ENCODE results near the gene NUP43. TPM values are rescaled to one million over a fixed set of nuclear protein-coding genes. Genes with fewer than 3 reads are reported as not detected.
A peak's percentile ranks its signal among the peaks of the same experiment; 100 is the strongest.

Gene NUP43
- total RNA-seq: 10 to 100 TPM; 11.1 to 29.3 (median 19.1) TPM

GRCh38 chr6:149746147-149746946 is at the start of gene NUP43:
NUP43 (minus strand) TSS chr6:149746529; CDS start chr6:149746495, 34 bp downstream.
- peaks cover 18 to 36% (median 27%) of the 10 kb centered on the region in 4 donors for H3K4me1 ChIP-seq
- H3K27ac ChIP-seq: peak within 1 kb of the TSS; percentile 64 to 85 (median 82)
- 6 to 7% methylated on average over 28 to 41 of the region's 41 CpGs for WGBS, 2 donors
- TF ChIP-seq POLR2A (IDR thresholded peaks at IDR 0.05): peak in 1 of 4 donors; percentile 51
- peak in 1 of 4 donors; percentile 10 for TF ChIP-seq EP300 (IDR thresholded peaks at IDR 0.05)
- peak; percentile 67 to 89 (median 83) for TF ChIP-seq CTCF (IDR thresholded peaks at IDR 0.05)
- peak; percentile 74 to 94 for TF ChIP-seq POLR2AphosphoS5 (IDR thresholded peaks at IDR 0.05)
- peak within 1 kb of the TSS; percentile 43 to 76 (median 70) for H3K4me3 ChIP-seq
- DNase-seq (peak; percentile 40 to 91), ATAC-seq (ENCODE audit: low FRiP score in 2 of 2) (peak; percentile 87 to 94)
- no peaks in the 10 kb centered on the region for H3K27me3 ChIP-seq
- peaks cover 7 to 26% (median 12%) of the 10 kb centered on the region in 4 donors for H3K36me3 ChIP-seq
- no peaks in the 10 kb centered on the region for H3K9me3 ChIP-seq

- Histone ChIP-seq H3K4me3 (no peak overlapping the region), H3K9me3 (no peaks in the 10 kb centered on the region), H3K27ac (no peak overlapping the region), H3K4me1 (peaks cover 0 to 12% (median 5%) of the 10 kb centered on the region in 4 donors), H3K36me3 (peaks cover 0 to 22% (median 1%) of the 10 kb centered on the region in 4 donors), H3K27me3 (no peaks in the 10 kb centered on the region)
- ATAC-seq (ENCODE audit: low FRiP score in 2 of 2): no peak
- no peak for DNase-seq
- TF ChIP-seq POLR2AphosphoS5 (IDR thresholded peaks at IDR 0.05) (no peak), POLR2A (IDR thresholded peaks at IDR 0.05) (no peak), EP300 (IDR thresholded peaks at IDR 0.05) (no peak), CTCF (IDR thresholded peaks at IDR 0.05) (no peak)
- WGBS, 2 donors: 96% methylated on average over 3 of the region's 3 CpGs
Observed at GRCh38 chr6:149783551-149783950, 37.2 kb upstream of the NUP43 start.

- ATAC-seq (ENCODE audit: low FRiP score in 2 of 2) (no peak), DNase-seq (peak in 1 of 2 donors; percentile 26)
- H3K9me3 ChIP-seq: no peaks in the 10 kb centered on the region
- no peak overlapping the region for H3K4me3 ChIP-seq
- peaks cover 0 to 12% (median 5%) of the 10 kb centered on the region in 4 donors for H3K4me1 ChIP-seq
- TF ChIP-seq POLR2AphosphoS5 (IDR thresholded peaks at IDR 0.05): no peak
- peak in 1 of 4 donors; percentile 42 for TF ChIP-seq EP300 (IDR thresholded peaks at IDR 0.05)
- H3K27ac ChIP-seq: no peak overlapping the region
- H3K27me3 ChIP-seq: no peaks in the 10 kb centered on the region
- H3K36me3 ChIP-seq: peaks cover 0 to 24% (median 1%) of the 10 kb centered on the region in 4 donors
- 81 to 83% methylated on average over 2 of the region's 2 CpGs for WGBS, 2 donors
Observed at GRCh38 chr6:149782337-149782736, 36.0 kb upstream of the NUP43 start.

- Histone ChIP-seq H3K9me3 (no peaks in the 10 kb centered on the region), H3K4me1 (peaks cover 0 to 12% (median 5%) of the 10 kb centered on the region in 4 donors), H3K27me3 (no peaks in the 10 kb centered on the region), H3K4me3 (no peak overlapping the region), H3K27ac (no peak overlapping the region), H3K36me3 (peaks cover 0 to 26% (median 1%) of the 10 kb centered on the region in 4 donors)
- DNase-seq: no peak
- TF ChIP-seq CTCF (IDR thresholded peaks at IDR 0.05): no peak
- TF ChIP-seq POLR2AphosphoS5 (IDR thresholded peaks at IDR 0.05): no peak
- TF ChIP-seq POLR2A (IDR thresholded peaks at IDR 0.05): no peak
- no peak for TF ChIP-seq EP300 (IDR thresholded peaks at IDR 0.05)
- no peak for ATAC-seq (ENCODE audit: low FRiP score in 2 of 2)
Observed at GRCh38 chr6:149781715-149782114, 35.4 kb upstream of the NUP43 start.

GRCh38 chr6:149779644-149779963 is 33.3 kb upstream of the NUP43 start:
- Histone ChIP-seq H3K36me3 (peaks cover 0 to 47% (median 9%) of the 10 kb centered on the region in 4 donors), H3K4me1 (peaks cover 0 to 12% (median 5%) of the 10 kb centered on the region in 4 donors), H3K4me3 (no peak overlapping the region), H3K27ac (no peak overlapping the region), H3K9me3 (no peaks in the 10 kb centered on the region), H3K27me3 (no peaks in the 10 kb centered on the region)
- 40 to 55% methylated on average over 2 of the region's 2 CpGs for WGBS, 2 donors
- ATAC-seq (ENCODE audit: low FRiP score in 2 of 2) (no peak), DNase-seq (no peak)
- TF ChIP-seq EP300 (IDR thresholded peaks at IDR 0.05) (no peak), CTCF (IDR thresholded peaks at IDR 0.05) (no peak), POLR2A (IDR thresholded peaks at IDR 0.05) (no peak), POLR2AphosphoS5 (IDR thresholded peaks at IDR 0.05) (no peak)
